HepG2 (cell line): ENCODE measurements around the gene TADA2B. TPM values are rescaled to one million over a fixed set of nuclear protein-coding genes. Genes with fewer than 3 reads are reported as not detected.

Experiments
- ATAC-seq: fragments of 200-7000 bp; cut with Tn5 transposase; 3 replicates; pipeline ENCODE4 v1.9.1; 2020; ENCODE audit warnings: mild to moderate bottlenecking, moderate library complexity
- BruUV-seq: library from RNA; stranded (reverse); fragments of 400-500 nt; replicated peaks from 2 replicates; lab custom pipeline; 2021; lab: Mats Ljungman, UMichigan
- CTCF ChIA-PET: fragments of 300-600 bp; formaldehyde crosslinking; extraction: SDS; loops from one replicate; lab custom pipeline; 2021; ENCODE audit warnings: low total read pairs, inconsistent platforms, low intra/inter-chr PET ratio; lab: Yijun Ruan, JAX
- POLR2A ChIA-PET: fragments of 350-600 bp; sonication (Branson Sonifier 250); formaldehyde crosslinking; loops from one replicate; lab custom pipeline; 2020; ENCODE audit warnings: antibody characterized with exemption, inconsistent platforms; lab: Yijun Ruan, JAX
- DNase-seq: peaks from one replicate; pipeline ENCODE4 v3.0.0-alpha.2; 2015; ENCODE audit warnings: low spot score
- FAIRE-seq: peaks from 3 replicates; lab custom pipeline; 2011; peaks lifted over from hg19 to GRCh38; lab: Jason Lieb, UNC
- H2AFZ ChIP-seq: one replicate; pipeline ENCODE4 v1.6.1; 2011; ENCODE audit warnings: low read length, inconsistent platforms
- H3K27ac ChIP-seq: fragments of 300-600 bp; 3 replicates; pipeline ENCODE4 v1.8.0; 2011; ENCODE audit warnings: mixed run types, mild to moderate bottlenecking, mixed read lengths, low read length, inconsistent platforms; ENCODE audit not compliant: insufficient read depth; ENCODE audit errors: extremely low read length
- H3K27me3 ChIP-seq, 2 experiments: fragments of 200-600 bp in 1 of 2; 2 replicates in 1 of 2; 3 replicates in 1 of 2; pipeline versions ENCODE4 v1.6.0 to v1.8.0; 2011; ENCODE audit warnings: low read length in 2 of 2, mild to moderate bottlenecking in 2 of 2, moderate library complexity in 2 of 2, inconsistent platforms in 1 of 2; ENCODE audit not compliant: insufficient read depth in 2 of 2, control insufficient read depth in 1 of 2
- H3K36me3 ChIP-seq, 2 experiments: fragments of 200-600 bp in 1 of 2; replicated peaks in 1 of 2; 2 replicates in 1 of 2; 3 replicates in 1 of 2; pipeline versions ENCODE4 v1.5.1 to v1.8.0; 2011; ENCODE audit warnings: low read length in 2 of 2, inconsistent platforms in 1 of 2; ENCODE audit not compliant: insufficient read depth in 2 of 2, control insufficient read depth in 1 of 2
- H3K4me1 ChIP-seq: 2 replicates; pipeline ENCODE4 v1.5.1; 2012; ENCODE audit warnings: low read length, inconsistent platforms; ENCODE audit not compliant: insufficient read depth
- H3K4me2 ChIP-seq: 2 replicates; pipeline ENCODE4 v1.6.0; 2011; ENCODE audit warnings: low read depth, low read length, inconsistent platforms
- H3K4me3 ChIP-seq, 3 experiments: fragments of 200-600 bp in 1 of 3; sonication (generic), shearing (Covaris generic) in 1 of 3; replicated peaks in 1 of 3; 2 replicates each; pipeline ENCODE4 v1.5.1; 2011 to 2016; ENCODE audit warnings: low read length in 3 of 3, inconsistent platforms in 2 of 3, low read depth in 2 of 3, mild to moderate bottlenecking in 2 of 3, control low read depth in 1 of 3, mixed read lengths in 1 of 3; ENCODE audit not compliant: insufficient read depth in 1 of 3
- H3K79me2 ChIP-seq: one replicate; pipeline ENCODE4 v1.6.1; 2011; ENCODE audit warnings: low read length, inconsistent platforms; ENCODE audit not compliant: insufficient read depth
- H3K9ac ChIP-seq: 2 replicates; pipeline ENCODE4 v1.6.0; 2011; ENCODE audit warnings: mild to moderate bottlenecking, low read depth, low read length, inconsistent platforms; ENCODE audit not compliant: insufficient read depth
- H3K9me3 ChIP-seq: 2 replicates; pipeline ENCODE4 v1.5.1; 2012; ENCODE audit warnings: mild to moderate bottlenecking, low read length
- H4K20me1 ChIP-seq: 2 replicates; pipeline ENCODE4 v1.6.0; 2011; ENCODE audit warnings: inconsistent platforms, mild to moderate bottlenecking, low read length, moderate library complexity; ENCODE audit not compliant: insufficient read depth
- MLLT10 ChIP-seq: sonication (generic); formaldehyde crosslinking; IDR thresholded peaks from 2 replicates; pipeline ENCODE4 v1.4.0; 2020; ENCODE audit warnings: missing genetic modification reagents
- NR2F1 ChIP-seq, 2 experiments: fragments of 450-650 bp in 1 of 2; formaldehyde crosslinking in 1 of 2; IDR thresholded peaks; 2 replicates each; pipeline versions ENCODE4 v1.5.0 to v1.6.1; 2016 to 2020; ENCODE audit warnings: mild to moderate bottlenecking in 1 of 2, missing compliant biosample characterization in 1 of 2, missing genetic modification reagents in 1 of 2, moderate library complexity in 1 of 2
- U2AF1 ChIP-seq: fragments of 200-400 bp; formaldehyde crosslinking; optimal IDR thresholded peaks from 2 replicates; pipeline ENCODE3; 2017; ENCODE audit warnings: mild to moderate bottlenecking, low read depth, low read length
- WIZ ChIP-seq: sonication (generic); formaldehyde crosslinking; IDR thresholded peaks from 2 replicates; pipeline ENCODE4 v1.5.1; 2020; ENCODE audit warnings: mild to moderate bottlenecking, missing genetic modification reagents
- ZNF367 ChIP-seq: sonication (generic); formaldehyde crosslinking; IDR thresholded peaks from 2 replicates; pipeline ENCODE4 v1.4.0; 2020; ENCODE audit warnings: missing genetic modification reagents, borderline replicate concordance
- WGBS: methylation state at CpG from one replicate; pipeline ENCODE4 v1.1.6; 2017; ENCODE audit warnings: low lambda C conversion rate; 5-methylcytosine and 5-hydroxymethylcytosine counted together
- in situ Hi-C: cut with HindIII; loops from 2 replicates; pipeline ENCODE4 v1.10.0; 2017; ENCODE audit warnings: low pct_unique_long_range_greater_than_20kb; ENCODE audit not compliant: extremely low pct_ligation_motif_present
- intact Hi-C: fragments of 100-400 bp; cut with micrococcal nuclease; formaldehyde crosslinking; loops from one replicate; pipeline ENCODE4 v1.10.0; 2022; ENCODE audit not compliant: unreplicated experiment
- polyA plus RNA-seq, 8 experiments: library from polyadenylated mRNA; depleted of rRNA in 3 of 8; stranded (reverse) in 7 of 8; unstranded in 1 of 8; fragments of >200 nt; fragmentation: Illumina TruSeq in 4 of 8; extraction: Trizol in 4 of 8; gene quantifications; 2 replicates each; pipeline versions ENCODE4 v1.2.1 to v1.2.3, GENCODE V29; 2011 to 2016; ENCODE audit warnings: low read depth in 4 of 8, missing spikeins in 1 of 8, mixed read lengths in 1 of 8; ENCODE audit not compliant: insufficient read depth in 1 of 8
- total RNA-seq, 5 experiments: library from RNA; depleted of rRNA; stranded (reverse); fragments of >200 nt; fragmentation: Illumina TruSeq; extraction: Trizol; gene quantifications; 2 replicates each; pipeline ENCODE4 v1.2.3, GENCODE V29; 2016; ENCODE audit warnings: low read depth in 1 of 5
- TF ChIP-seq, protein P1 (sequence below): sonication (generic); formaldehyde crosslinking; IDR thresholded peaks from 2 replicates; pipeline ENCODE4 v1.5.0; 2020; ENCODE audit warnings: mild to moderate bottlenecking, missing genetic modification reagents, borderline replicate concordance
- TF ChIP-seq, protein P2 (sequence below): sonication (generic); formaldehyde crosslinking; IDR thresholded peaks from 2 replicates; pipeline ENCODE4 v1.5.0; 2020; ENCODE audit warnings: mild to moderate bottlenecking, missing genetic modification reagents, borderline replicate concordance

TADA2B gene
- total and polyA plus RNA-seq, 2 of the 13 experiments (the other 11 are each of a cell fraction or from before 2014, with no cell fraction given), result 4.6 to 8.9 TPM

DNA sequence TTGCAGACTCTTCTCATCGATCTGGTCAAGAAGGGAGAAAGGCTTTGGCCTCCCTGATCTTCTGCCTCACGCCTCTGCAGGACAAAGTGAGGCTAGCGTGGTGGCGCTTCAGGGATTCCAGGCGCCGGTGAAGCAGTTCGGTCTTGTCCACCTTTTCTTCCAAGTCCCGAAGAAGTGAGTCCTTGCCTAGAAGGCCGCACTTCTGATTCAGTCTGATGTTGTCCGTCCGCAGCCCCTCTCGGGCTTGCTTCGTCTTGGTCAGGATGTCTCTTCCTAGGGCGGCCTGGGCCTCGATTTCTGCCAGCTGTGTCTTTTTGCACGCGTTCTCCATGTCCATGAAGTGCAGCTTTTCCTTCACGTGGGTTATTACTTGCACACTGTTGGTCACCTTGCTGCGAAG lies 1.9 kb upstream of the TADA2B start:
- H3K9ac ChIP-seq, result no peak overlapping the region
- no peaks in the 10 kb centered on the region for H3K9me3 ChIP-seq
- WGBS, result 86% methylated on average over 19 of the region's 19 CpGs
- H3K36me3 ChIP-seq, result no peaks in the 10 kb centered on the region; a peak in 1 of 5 replicates
- POLR2A ChIA-PET, result interaction anchor here (5.6 kb wide), 1 partner anchor 26 kb away, joined by 64 read pairs; the partner anchor contains the start of gene GRPEL1
- intact Hi-C loops, result loop anchor here (10.0 kb wide), 1 partner anchor 136 kb away; the partner anchor contains the start of gene TBC1D14
- no peak overlapping the region for H3K27ac ChIP-seq
- H3K4me1 ChIP-seq, result peaks cover 54% of the 10 kb centered on the region
- H3K79me2 ChIP-seq, result peaks cover 29% of the 10 kb centered on the region
- in situ Hi-C loops, result no loop called here
- no peak for DNase-seq
- no peak for FAIRE-seq
- CTCF ChIA-PET, result no interaction called here
- no peak overlapping the region for H3K4me2 ChIP-seq
- BruUV-seq, result TSS peak; percentile 54
- 0 out of 2 replicates have a peak, but pooled peaks cover 3% of the 10 kb centered on the region for H4K20me1 ChIP-seq
- TF ChIP-seq U2AF1, result no peak
- no peak for TF ChIP-seq NR2F1 (CRISPR knock-in tag; IDR thresholded peaks at IDR 0.05)
- no peak for TF ChIP-seq ZNF367
- TF ChIP-seq MLLT10 (CRISPR knock-in tag), result no peak
- TF ChIP-seq WIZ, result no peak
- TF ChIP-seq, protein P1, sequence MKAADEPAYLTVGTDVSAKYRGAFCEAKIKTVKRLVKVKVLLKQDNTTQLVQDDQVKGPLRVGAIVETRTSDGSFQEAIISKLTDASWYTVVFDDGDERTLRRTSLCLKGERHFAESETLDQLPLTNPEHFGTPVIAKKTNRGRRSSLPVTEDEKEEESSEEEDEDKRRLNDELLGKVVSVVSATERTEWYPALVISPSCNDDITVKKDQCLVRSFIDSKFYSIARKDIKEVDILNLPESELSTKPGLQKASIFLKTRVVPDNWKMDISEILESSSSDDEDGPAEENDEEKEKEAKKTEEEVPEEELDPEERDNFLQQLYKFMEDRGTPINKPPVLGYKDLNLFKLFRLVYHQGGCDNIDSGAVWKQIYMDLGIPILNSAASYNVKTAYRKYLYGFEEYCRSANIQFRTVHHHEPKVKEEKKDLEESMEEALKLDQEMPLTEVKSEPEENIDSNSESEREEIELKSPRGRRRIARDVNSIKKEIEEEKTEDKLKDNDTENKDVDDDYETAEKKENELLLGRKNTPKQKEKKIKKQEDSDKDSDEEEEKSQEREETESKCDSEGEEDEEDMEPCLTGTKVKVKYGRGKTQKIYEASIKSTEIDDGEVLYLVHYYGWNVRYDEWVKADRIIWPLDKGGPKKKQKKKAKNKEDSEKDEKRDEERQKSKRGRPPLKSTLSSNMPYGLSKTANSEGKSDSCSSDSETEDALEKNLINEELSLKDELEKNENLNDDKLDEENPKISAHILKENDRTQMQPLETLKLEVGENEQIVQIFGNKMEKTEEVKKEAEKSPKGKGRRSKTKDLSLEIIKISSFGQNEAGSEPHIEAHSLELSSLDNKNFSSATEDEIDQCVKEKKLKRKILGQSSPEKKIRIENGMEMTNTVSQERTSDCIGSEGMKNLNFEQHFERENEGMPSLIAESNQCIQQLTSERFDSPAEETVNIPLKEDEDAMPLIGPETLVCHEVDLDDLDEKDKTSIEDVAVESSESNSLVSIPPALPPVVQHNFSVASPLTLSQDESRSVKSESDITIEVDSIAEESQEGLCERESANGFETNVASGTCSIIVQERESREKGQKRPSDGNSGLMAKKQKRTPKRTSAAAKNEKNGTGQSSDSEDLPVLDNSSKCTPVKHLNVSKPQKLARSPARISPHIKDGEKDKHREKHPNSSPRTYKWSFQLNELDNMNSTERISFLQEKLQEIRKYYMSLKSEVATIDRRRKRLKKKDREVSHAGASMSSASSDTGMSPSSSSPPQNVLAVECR, result no peak
- TF ChIP-seq, protein P2, sequence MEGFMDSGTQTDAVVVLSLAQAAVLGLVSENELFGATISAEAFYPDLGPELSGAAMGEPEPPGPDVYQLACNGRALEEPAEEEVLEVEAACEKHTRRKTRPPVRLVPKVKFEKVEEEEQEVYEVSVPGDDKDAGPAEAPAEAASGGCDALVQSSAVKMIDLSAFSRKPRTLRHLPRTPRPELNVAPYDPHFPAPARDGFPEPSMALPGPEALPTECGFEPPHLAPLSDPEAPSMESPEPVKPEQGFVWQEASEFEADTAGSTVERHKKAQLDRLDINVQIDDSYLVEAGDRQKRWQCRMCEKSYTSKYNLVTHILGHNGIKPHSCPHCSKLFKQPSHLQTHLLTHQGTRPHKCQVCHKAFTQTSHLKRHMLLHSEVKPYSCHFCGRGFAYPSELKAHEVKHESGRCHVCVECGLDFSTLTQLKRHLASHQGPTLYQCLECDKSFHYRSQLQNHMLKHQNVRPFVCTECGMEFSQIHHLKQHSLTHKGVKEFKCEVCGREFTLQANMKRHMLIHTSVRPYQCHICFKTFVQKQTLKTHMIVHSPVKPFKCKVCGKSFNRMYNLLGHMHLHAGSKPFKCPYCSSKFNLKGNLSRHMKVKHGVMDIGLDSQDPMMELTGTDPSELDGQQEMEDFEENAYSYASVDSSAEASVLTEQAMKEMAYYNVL (CRISPR knock-in tag), result no peak
- no peak overlapping the region for H3K4me3 ChIP-seq
- H3K27me3 ChIP-seq, result peaks cover 0 to 5% of the 10 kb centered on the region in 2 experiments; a peak in 1 of 5 replicates
- no peak overlapping the region for H2AFZ ChIP-seq
- no peak for ATAC-seq
